ENCODE results near the gene ADAM33. TPM values are rescaled to one million over a fixed set of nuclear protein-coding genes. Genes with fewer than 3 reads are reported as not detected.

ADAM33 gene
- total RNA-seq, 1 donor from 2014 or later = 11.0 TPM

DNA sequence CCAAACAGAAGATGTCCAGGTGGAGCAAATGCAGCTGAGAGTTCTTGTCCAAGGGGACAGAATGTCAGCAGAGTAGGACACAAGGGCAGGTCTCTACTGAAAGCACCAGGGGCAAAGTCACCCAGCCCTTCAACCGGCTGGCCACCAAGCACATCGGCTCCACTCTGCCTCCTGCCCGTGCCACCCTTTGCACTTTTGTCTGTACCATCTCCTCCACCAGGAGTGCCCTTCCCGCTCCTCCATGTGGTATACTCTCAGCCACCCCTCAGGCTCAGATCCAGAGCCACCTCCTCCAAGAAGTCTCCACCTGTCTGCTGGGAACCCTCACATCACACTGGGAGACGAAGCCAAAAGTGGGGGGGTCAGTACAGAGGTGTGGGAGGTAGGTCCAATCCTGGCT lies 46.5 kb upstream of the ADAM33 start:
- Histone ChIP-seq H3K27me3 (peaks cover 8% of the 10 kb centered on the region), H3K4me1 (peaks cover 6% of the 10 kb centered on the region), H3K9me3 (no peaks in the 10 kb centered on the region), H3K36me3 (no peaks in the 10 kb centered on the region), H3K4me3 (no peak overlapping the region), H3K27ac (no peak overlapping the region)
- TF ChIP-seq, protein P1, sequence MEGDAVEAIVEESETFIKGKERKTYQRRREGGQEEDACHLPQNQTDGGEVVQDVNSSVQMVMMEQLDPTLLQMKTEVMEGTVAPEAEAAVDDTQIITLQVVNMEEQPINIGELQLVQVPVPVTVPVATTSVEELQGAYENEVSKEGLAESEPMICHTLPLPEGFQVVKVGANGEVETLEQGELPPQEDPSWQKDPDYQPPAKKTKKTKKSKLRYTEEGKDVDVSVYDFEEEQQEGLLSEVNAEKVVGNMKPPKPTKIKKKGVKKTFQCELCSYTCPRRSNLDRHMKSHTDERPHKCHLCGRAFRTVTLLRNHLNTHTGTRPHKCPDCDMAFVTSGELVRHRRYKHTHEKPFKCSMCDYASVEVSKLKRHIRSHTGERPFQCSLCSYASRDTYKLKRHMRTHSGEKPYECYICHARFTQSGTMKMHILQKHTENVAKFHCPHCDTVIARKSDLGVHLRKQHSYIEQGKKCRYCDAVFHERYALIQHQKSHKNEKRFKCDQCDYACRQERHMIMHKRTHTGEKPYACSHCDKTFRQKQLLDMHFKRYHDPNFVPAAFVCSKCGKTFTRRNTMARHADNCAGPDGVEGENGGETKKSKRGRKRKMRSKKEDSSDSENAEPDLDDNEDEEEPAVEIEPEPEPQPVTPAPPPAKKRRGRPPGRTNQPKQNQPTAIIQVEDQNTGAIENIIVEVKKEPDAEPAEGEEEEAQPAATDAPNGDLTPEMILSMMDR (IDR thresholded peaks at IDR 0.05) = no peak
- intact Hi-C loops (cut with DNase I) = no loop called here
- DNase-seq (peak; percentile 17), ATAC-seq (no peak)

DNA sequence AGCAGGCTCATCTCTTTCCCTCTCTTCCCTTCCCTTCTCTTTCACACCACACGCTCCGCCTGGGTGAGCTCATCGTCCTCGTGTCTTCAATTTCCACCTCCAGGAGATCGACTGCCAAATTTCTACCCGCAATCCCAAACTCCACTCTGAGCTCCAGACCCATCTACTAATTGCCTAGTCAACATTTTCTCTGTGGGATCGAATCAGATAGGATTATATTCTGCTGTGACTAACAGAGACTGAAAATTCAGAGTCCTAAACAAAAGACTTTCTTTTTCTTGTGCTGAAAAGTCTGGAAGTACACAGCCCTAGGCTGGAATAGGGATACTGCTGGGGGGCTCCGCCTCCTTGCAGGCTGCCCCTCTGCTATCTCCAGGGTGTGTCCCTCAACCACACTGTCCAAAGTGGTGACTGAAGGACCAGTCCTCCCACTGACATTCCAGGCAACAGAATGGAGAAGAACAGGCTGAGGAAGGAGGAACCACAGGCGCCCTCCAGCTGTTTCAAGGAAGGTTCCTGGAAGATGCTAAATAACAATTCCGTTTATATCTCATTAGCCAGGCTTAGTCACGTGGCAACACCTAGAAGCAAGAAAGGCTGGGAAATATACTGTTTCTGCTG lies 45.7 kb upstream of the ADAM33 start:
- Histone ChIP-seq H3K4me3 (no peak overlapping the region), H3K27me3 (no peaks in the 10 kb centered on the region), H3K9me3 (no peaks in the 10 kb centered on the region), H3K27ac (no peak overlapping the region), H3K4me1 (peaks cover 6% of the 10 kb centered on the region), H3K36me3 (no peaks in the 10 kb centered on the region)
- DNase-seq (peak; percentile 36), ATAC-seq (peak; percentile 4)
- intact Hi-C loops (cut with DNase I) = no loop called here
- TF ChIP-seq, protein P1 (IDR thresholded peaks at IDR 0.05) = no peak

DNA sequence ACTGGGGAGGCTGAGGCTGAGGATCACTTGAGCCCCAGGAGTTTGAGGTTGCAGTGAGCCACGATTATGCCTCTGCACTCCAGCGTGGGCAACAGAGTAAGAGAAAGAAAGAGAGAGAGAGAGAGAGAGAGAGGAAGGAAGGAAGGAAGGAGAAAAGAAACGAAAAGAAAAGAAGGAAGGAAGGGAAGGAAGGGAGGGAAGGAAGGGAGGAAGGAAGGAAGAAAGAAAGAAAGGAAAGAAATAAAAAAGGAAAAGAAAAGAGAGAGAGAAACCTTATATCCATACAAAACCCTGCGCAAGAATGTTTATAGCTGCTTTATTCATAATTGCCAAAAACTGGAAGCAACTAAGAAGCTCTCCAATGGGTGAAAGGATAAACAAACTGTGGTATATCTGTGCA lies 42.5 kb upstream of the ADAM33 start:
- H3K4me1 ChIP-seq = peaks cover 6% of the 10 kb centered on the region

DNA sequence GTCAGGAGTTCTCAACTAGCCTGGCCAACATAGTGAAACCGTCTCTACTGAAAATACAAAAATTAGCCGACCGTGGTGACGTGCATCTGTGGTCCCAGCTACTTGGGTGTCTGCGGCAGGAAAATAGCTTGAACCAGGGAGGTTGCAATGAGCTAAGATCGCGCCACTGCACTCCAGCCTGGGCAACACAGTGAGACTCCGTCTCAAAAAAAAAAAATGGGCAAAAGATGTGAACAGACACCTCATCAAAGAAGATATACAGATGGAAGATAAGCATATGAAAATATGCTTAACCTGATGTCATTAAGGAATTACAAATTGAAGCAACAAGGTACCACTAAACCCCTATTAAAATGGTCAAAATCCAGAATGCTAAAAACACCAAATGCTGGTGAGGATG lies 41.5 kb upstream of the ADAM33 start:
- no peak for ATAC-seq
- DNase-seq = peak; percentile 12
- peaks cover 6% of the 10 kb centered on the region for H3K27me3 ChIP-seq
- H3K4me1 ChIP-seq = peaks cover 6% of the 10 kb centered on the region
- TF ChIP-seq, protein P1 (IDR thresholded peaks at IDR 0.05) = no peak
- intact Hi-C loops (cut with DNase I) = no loop called here
- H3K27ac ChIP-seq = no peak overlapping the region
- no peaks in the 10 kb centered on the region for H3K9me3 ChIP-seq
- H3K4me3 ChIP-seq = no peak overlapping the region
- no peaks in the 10 kb centered on the region for H3K36me3 ChIP-seq

More for the DNA sequence above, 42.5 kb upstream of the ADAM33 start:
- TF ChIP-seq, protein P1 (IDR thresholded peaks at IDR 0.05) = no peak
- no peak overlapping the region for H3K4me3 ChIP-seq
- no peak for DNase-seq
- no peak overlapping the region for H3K27ac ChIP-seq
- ATAC-seq = no peak
- no peaks in the 10 kb centered on the region for H3K9me3 ChIP-seq
- peaks cover 5% of the 10 kb centered on the region for H3K27me3 ChIP-seq
- no peaks in the 10 kb centered on the region for H3K36me3 ChIP-seq
- intact Hi-C loops (cut with DNase I) = no loop called here

DNA sequence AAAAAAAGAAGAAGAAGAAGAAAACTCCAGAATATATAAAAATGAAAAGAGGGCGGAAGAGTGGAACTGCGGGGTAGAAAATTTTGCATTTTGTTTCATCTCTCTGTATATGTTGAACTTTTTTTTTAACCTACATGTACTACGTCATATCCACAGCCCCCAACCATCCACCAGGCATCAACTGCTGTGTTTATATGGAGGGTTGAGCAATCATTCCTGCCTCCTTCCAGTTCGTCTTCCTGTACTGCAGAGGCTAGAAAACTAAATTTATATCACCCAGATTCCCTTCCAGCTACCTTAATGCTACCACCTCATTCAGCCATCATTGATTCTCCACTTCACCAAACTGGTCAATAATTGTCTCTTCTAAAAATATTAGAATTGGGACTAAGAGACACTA lies 40.1 kb upstream of the ADAM33 start:
- Histone ChIP-seq H3K36me3 (no peaks in the 10 kb centered on the region), H3K9me3 (no peaks in the 10 kb centered on the region), H3K4me3 (no peak overlapping the region), H3K4me1 (no peaks in the 10 kb centered on the region), H3K27me3 (peaks cover 6% of the 10 kb centered on the region), H3K27ac (no peak overlapping the region)
- DNase-seq (no peak), ATAC-seq (no peak)
- TF ChIP-seq, protein P1 (IDR thresholded peaks at IDR 0.05) = no peak
- intact Hi-C loops (cut with DNase I) = no loop called here

DNA sequence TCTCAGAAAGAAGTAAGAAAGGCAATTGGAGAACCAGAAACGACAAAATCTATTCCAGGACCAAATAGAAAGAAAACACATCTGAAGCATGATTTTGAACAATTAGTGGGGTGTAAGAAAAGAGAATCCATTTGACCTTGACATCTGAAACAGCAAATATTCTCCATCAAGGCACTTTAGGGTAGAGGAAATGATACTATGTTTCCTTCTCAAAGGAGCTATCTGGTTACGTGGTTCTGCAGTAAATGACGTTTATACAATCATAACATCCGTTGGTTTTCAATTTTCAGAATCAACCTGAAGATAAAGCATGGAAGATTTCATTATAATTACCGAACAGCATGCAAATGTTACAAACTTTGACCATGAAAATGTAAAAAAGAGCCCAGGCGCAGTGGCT lies 38.8 kb upstream of the ADAM33 start:
- intact Hi-C loops (cut with DNase I) = no loop called here
- ATAC-seq (no peak), DNase-seq (no peak)
- Histone ChIP-seq H3K9me3 (no peaks in the 10 kb centered on the region), H3K27me3 (peaks cover 6% of the 10 kb centered on the region), H3K36me3 (no peaks in the 10 kb centered on the region), H3K4me3 (no peak overlapping the region), H3K4me1 (no peaks in the 10 kb centered on the region), H3K27ac (no peak overlapping the region)
- TF ChIP-seq, protein P1 (IDR thresholded peaks at IDR 0.05) = no peak

Measured in upper lobe of right lung (tissue), 1 donor.